Neural progenitor cell (in vitro differentiated cells): ENCODE measurements around the gene DNAJC13.

Experiments used
- CTCF ChIP-seq: fragments of 200-600 bp; sonication (generic); IDR thresholded peaks from 2 replicates; pipeline ENCODE4 v1.5.1; 2017; ENCODE audit warnings: antibody characterized with exemption, mild to moderate bottlenecking
- EZH2 ChIP-seq: fragments of 200-600 bp; sonication (generic); IDR thresholded peaks from 2 replicates; pipeline ENCODE4 v1.6.1; 2017; ENCODE audit warnings: antibody characterized with exemption, mild to moderate bottlenecking, moderate library complexity

DNA sequence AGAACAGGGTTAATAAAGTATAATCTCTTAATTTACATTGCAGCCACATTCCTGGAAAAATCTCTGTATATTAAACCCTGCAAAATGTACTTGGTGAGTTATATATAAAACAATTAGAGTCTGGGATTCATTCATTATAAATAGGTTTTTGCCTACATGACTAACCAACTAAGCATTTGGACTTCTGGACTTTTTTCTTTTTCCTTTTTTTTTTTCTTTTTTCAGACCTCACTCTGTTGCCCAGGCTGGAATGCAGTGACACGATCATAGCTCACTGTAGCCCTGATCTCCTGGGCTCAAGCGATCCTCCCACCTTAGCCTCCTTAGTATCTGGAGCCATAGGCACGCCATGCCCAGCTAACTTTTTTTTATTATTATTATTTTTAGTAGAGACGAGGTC is 4.5 kb downstream of the DNAJC13 start:
- TF ChIP-seq CTCF (no peak), EZH2 (no peak)
